GM21723 (cell line): Measurements from ENCODE around the gene LSMEM2.

Experiments used
- ATAC-seq: cut with Tn5 transposase; IDR thresholded peaks from one replicate; pipeline ENCODE4 v1.9.1; 2021; ENCODE audit warnings: mild to moderate bottlenecking, moderate library complexity; ENCODE audit not compliant: unreplicated experiment

LSMEM2 gene

GRCh38 chr3:50336452-50337174, 57.7 kb downstream of the LSMEM2 start:
- ATAC-seq, result peak; percentile 34

DNA sequence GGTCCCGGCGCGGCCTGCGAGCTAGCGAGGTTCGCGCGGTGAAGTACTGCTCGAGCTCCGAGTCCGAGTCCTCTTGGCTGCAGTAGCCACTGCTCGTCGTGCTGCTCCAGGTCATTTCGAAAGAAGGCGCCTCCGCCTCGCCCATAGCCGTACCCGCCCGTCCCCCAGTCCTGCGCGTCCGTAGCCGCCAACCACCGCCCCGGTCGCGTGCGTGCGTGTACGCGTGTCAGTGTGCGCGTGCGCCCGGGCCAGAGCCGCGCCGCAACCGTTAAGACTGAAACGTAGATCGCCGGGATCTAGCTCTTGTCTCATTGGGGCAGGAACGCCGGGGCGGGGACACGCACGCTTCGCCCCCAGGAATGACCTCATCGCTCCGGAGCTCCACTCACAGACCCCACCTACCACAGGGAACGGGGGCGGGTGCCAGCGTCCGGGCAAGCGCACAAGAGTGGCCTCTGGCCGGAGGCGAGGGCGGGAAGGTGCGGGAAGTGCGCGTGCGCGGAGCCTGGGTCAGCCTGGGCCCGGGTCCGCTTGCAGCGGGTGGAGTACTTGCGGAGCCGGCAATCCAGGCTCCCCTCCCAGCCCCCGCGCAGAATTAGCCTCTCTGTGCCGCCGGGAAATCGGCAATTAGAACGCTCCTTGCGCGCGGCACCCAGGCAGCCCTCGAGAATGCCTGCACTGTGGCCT, 58.4 kb downstream of the LSMEM2 start:
- ATAC-seq, result peak; percentile 70
